GM21717 (cell line): ENCODE measurements around the gene TMEM107.
"Not testable (repeated sequence)": the region's sequence is repeated elsewhere in the genome, so short reads cannot be mapped to it uniquely, and the experiment has no call there.

Experiments used
- ATAC-seq: cut with Tn5 transposase; IDR thresholded peaks from one replicate; pipeline ENCODE4 v1.9.1; 2021; ENCODE audit warnings: mild to moderate bottlenecking, moderate library complexity; ENCODE audit not compliant: unreplicated experiment

TMEM107 gene

DNA sequence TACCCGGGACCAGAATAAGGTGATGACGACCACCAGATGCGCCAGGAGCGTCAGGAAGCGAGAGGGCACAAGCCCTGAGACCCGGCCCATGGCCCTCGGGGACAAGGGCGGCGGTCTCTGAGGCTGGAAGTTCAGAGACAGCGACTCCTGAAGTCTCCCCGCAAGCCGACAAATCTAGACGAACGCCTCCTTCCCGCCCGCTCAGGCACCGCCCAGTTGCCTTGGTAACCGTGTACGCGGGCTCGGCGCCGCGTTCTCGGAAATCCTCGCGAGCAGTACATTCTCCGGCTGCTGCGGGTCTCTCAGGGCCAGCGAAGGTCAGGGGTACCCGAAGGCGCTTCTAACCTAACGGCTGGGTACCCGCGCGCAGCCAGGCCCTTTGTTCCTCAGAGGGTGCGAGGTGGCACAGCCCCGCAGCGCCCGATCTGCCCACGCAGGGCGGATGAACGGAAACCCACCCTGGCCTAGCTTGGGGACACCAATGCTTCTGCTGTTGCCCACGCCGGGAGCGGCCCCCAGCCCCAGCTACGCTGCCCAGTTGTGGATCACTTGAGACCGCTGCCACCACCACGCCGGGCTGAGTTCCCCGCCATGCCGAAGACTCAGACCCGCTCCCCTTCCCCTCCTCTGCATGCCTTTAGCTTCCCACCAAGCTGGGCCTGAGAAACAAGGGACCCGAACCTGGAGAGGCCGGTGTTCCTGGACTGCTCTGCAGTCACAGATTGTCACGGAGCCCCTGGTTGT lies at the start of gene TMEM107:
Gene TMEM107 (minus strand): TSS at position 184 of the 744 bp plus-strand sequence. CDS start 94 bp downstream, at position 90.
- peak; percentile 36 for ATAC-seq

GRCh38 chr17:8224891-8225812 lies 49.0 kb upstream of the TMEM107 start:
- no peak for ATAC-seq

DNA sequence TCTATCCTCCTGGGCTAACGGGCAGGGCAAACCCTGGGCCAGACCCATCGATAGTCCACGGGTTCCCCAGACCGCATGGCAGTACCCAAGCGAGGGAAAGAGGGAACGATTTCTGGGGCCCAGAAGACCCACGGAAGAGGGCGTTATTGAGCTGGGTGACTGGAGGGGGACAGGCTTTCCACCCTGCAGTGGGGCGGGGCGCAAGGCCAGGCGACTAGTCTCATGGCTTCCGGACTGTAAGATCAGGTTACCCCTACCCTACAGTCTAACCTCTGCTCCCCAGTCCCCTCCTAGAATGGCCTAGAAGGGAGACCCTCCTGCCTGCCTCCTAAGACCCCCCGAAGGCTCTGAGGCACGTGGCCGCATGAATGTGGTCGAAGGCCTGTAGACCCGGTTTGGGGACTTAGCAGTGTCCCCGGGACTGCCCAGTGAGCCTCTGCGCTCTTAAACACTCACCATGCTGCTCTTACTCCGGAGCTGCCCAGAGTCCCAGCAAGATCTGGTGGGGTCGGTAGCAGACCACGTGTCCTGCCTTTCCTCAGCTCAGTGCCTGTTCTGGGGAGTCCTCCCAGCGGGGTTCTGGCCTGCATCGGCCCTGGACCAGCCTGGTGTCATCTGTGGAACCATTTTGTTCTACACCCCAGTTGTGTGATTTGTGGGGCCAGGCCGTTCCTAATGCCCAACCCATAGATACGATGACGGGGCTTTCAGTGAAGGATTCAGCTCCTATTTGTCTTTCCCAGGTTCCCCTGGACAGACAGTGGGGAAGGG lies 47.4 kb upstream of the TMEM107 start:
- ATAC-seq, result peak; percentile 1

DNA sequence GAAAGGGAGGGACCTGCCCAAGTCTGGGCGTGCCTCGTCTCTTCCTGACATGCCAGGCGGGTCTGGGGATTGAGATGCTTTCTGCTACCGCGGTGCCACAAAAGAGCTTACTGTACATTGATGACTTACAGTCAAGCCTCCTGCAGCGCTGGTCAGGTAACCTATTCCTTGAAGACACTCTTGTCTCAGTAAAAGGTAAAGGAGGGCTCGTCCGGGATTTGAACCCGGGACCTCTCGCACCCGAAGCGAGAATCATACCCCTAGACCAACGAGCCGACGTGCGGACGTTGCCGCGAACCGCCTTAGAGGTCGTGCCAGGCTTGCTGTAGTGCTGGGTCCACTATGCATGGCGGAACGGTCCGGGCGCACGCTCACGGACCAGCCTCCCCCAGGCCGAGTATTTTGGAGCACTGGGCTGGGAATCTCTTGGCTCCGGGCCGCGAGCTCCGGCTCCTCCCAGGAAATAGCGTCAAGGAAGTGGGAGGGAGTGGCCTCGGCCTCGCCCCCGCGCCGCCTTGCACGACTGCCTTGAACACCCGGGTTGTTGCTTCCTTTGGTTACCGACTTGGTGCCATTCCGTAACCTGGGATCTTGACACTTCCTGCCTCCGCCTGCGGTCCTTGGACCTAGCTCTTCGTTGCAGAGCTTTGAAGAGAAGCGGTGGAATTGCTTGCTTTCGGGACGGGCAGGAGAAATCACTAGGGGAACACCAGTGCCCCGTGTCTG lies 46.6 kb upstream of the TMEM107 start:
- peak; percentile 25 for ATAC-seq

DNA sequence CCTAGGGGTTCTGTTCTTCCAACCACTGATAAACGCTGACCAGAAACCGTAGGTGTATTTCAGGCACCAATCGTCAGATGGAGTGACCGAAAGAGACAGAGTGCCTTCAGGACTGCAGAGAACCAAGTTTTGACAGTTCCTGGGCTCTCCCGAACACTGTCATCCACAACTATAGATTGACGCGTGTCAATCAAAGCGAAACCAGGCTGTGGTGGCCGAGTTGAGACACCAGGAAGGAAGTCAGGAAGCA lies 46.1 kb upstream of the TMEM107 start:
- peak; percentile 24 for ATAC-seq

- peak; percentile 28 for ATAC-seq
Measured at GRCh38 chr17:8221663-8222379, 45.6 kb upstream of the TMEM107 start.

DNA sequence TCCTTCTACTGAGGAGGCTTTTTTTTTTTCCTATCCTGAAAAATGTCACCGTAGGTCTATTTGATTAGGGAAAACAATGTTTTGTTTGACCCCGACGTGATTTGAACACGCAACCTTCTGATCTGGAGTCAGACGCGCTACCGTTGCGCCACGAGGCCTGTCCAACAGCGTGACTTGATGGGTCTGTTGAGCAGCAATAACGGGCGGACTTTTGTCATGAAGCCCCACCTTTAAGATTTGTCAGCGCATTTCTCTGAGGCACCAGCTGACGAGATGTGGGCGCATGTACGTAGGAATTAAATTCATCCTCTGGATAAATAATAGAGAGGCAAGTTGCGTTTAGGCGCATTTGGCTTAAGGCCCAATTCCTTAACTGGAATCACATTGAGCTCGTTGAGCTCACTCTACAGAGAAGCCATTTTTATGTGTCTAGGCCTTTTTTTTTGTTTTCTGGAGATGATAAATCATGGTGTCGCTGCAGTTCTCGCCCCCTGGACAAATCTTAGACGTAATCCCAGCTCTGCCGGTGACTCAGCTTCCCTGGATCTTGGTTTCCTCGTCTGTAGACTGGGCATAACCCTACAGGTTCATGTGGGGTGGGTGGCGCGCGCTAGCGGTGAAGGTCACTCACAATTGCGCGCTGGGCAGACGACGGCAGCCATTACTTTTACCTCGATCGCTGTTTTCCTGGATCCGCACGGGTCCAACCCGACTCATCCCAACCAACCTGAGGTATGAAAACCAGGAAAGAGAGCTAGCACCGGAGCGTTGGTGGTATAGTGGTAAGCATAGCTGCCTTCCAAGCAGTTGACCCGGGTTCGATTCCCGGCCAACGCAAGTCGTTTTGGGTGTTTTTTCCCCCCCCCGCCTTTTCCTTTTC lies 44.8 kb upstream of the TMEM107 start:
- ATAC-seq, result no peak

- not testable (repeated sequence) for ATAC-seq
Measured at GRCh38 chr17:8214000-8214399, 37.8 kb upstream of the TMEM107 start.

GRCh38 chr17:8212312-8213180 lies 36.4 kb upstream of the TMEM107 start:
- ATAC-seq, result no peak

DNA sequence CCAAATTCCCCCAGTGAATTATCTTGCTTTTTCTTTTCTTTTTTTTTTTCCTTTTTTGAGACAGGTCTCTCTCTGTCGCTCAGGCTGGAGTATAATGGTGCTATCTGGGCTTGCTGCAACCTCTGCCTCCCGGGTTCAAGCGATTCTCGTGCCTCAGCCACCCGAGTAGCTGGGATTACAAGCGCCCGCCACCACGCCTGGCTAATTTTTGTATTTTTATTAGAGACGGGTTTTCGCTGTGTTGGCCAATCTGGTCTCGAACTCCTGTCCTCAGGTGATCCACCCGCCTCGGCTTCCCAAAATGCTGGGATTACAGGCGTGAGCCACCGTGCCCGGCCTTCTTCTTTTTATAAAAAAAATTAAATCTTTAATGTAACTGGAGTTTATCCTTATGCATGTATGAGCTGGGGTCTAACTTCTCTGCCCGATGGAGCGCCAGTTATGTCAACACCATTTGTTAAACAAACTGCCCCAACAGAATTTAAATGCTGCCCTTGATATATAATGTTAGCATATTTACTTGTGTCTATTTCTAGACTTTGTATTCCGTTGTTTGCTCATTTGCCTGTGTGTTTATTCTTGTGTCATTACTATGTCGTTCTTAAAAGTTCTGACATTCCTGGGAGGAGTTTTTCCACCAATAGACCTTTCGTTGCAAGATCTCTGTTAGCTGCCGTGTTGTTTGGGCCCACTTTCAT lies 34.7 kb upstream of the TMEM107 start:
- ATAC-seq, result no peak

GRCh38 chr17:8209907-8210760 lies 34.0 kb upstream of the TMEM107 start, which contains the start of gene AURKB:
Gene AURKB, minus strand, starts transcription at chr17:8210575. Its CDS starts 351 bp downstream, at chr17:8210224.
- ATAC-seq, result peak; percentile 57

DNA sequence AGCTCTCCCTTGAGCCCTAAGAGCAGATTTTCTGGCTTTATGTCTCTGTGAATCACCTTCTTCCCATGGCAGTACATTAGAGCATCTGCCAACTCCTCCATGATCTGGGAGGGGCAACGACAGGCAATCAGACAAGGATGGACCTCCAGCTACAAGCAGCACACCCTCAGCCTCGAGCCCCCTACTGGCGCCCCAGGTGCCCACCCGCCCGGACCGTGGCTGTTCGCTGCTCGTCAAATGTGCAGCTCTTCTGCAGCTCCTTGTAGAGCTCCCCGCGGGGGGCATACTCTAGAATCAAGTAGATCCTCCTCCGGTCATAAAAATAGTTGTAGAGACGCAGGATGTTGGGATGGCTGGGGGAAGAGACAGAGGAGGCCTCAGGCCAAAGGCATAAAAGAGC lies 30.4 kb upstream of the TMEM107 start:
- ATAC-seq, result no peak

DNA sequence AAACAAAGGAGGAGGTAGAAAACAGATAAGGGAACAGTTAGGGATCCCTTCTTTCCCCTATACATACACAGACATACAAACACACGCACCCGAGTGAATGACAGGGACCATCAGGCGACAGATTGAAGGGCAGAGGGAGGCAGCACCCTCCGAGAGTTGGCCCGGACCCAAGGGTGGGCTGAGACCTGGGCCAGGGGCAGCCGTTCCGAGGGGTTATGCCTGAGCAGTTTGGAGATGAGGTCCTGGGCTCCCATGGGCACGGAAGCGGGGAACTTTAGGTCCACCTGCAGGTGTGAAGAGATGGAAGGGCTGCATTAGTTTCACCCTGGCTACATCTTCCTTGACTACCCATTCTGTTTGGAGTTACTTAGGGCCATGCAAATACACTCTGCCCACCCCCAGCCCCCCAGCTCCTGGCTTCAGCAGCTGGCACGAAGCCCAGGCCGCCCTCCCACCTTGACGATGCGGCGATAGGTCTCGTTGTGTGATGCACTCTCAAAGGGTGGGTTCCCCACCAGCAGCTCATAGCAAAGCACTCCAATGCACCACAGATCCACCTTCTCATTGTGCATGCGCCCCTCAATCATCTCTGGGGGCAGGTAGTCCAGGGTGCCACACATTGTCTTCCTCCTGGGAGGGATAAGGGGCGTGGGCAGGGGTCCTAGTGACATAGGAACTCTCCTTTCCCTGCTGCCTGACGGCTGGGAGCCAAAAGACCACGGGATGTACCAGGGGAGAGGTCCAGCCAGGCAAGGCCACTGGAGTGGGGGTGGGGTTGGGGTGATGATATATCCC lies 28.8 kb upstream of the TMEM107 start:
- ATAC-seq, result no peak

DNA sequence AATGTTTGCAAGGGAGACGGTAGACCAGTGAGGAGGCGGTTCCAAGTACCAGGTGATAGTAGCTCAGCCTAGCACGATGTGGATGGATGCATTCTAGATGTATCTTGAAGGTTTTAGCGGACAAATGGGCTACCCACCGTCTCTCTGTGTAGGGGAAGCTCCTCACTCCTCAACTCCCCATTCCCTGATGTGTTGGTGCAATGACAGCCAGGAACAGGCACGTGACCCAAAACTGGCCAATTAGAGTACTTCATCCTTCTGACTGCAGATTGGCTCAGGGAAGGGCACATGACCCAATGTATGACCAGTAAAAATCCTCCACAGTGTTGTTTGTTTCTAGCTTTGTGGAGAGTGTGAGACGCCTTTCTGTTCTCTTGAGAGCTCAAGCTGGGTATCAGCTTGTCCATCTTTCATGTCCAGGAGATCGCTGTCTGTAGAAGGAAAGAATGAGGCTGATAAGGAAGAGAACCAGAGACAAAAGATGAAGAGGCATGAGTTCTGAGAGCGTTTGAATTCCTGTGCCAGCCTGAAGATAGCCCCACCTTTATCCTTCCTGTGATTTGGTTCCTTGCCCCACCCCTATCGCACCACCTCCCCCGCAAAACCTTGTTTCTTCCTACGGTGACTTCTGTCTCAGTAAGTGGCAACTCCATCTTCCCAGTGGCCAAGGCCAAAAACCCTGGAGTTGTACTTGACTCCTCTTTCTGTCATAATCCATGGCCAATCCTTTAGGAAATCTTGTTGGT lies 16.1 kb upstream of the TMEM107 start:
- no peak for ATAC-seq

DNA sequence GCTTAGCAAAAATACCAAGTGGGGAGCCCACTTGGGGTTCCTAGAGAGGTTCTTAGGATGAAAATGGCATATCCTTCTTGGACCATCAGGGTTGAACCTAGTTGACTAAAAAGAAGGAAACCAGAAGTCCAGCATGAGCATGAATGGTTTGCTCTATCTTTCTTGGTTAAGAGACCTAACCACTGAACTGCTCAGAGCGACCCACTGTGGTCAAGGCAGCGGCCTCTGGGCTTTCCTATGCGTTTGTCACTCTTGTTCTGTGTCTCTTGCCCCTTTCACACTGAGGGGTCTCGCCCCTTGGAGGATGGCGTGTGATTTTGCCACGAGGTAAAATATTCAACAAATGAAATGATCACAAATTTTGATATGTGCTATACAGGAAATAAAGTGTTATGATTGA lies 14.3 kb upstream of the TMEM107 start:
- ATAC-seq, result no peak
